AG10803 (cell line): Measurements from ENCODE around the gene FANCE.

Experiments
- DNase-seq: peaks from one replicate; pipeline ENCODE4 v3.0.0; 2010; ENCODE audit warnings: low read depth
- H3K4me3 ChIP-seq: 2 replicates; pipeline ENCODE4 v1.5.1; 2011; ENCODE audit warnings: mild to moderate bottlenecking, low read length, control low read depth
- TF ChIP-seq, protein P1 (sequence below): conservative IDR thresholded peaks from 2 replicates; pipeline ENCODE4 v1.5.1; 2011; ENCODE audit warnings: mild to moderate bottlenecking, low read length, control low read depth, inconsistent platforms

FANCE gene

DNA sequence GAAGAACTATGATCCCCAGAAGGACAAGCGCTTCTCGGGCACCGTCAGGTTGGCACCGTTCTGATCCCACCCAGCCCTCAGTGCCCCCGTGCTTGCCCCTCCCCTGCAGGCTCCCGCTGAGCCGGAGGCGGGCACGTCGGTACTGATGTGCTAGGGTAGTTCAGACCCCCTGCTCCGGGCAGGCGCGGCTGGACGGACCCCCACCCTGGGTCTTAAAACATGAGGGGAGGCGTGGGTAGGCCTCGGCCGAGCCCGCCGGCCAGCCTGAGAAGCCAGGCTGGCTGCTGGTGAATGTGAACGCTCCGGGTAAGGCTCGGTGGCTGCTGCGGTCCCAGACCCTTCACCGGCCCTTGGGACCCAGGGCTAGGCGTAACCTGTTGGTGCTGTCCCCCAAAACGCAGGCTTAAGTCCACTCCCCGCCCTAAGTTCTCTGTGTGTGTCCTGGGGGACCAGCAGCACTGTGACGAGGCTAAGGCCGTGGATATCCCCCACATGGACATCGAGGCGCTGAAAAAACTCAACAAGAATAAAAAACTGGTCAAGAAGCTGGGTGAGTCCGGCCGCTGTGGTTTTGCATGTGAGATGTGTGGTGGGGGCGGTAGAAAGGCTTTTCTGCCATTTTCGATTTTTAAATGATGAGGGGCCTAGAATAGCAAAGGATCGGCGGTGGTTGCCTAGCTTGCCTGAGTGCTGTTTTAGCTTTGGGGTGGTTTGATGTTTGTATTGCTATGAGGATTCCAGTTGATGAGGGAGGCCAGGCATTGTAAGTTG is 17.0 kb downstream of the FANCE start:
- TF ChIP-seq, protein P1, sequence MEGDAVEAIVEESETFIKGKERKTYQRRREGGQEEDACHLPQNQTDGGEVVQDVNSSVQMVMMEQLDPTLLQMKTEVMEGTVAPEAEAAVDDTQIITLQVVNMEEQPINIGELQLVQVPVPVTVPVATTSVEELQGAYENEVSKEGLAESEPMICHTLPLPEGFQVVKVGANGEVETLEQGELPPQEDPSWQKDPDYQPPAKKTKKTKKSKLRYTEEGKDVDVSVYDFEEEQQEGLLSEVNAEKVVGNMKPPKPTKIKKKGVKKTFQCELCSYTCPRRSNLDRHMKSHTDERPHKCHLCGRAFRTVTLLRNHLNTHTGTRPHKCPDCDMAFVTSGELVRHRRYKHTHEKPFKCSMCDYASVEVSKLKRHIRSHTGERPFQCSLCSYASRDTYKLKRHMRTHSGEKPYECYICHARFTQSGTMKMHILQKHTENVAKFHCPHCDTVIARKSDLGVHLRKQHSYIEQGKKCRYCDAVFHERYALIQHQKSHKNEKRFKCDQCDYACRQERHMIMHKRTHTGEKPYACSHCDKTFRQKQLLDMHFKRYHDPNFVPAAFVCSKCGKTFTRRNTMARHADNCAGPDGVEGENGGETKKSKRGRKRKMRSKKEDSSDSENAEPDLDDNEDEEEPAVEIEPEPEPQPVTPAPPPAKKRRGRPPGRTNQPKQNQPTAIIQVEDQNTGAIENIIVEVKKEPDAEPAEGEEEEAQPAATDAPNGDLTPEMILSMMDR, result no peak

DNA sequence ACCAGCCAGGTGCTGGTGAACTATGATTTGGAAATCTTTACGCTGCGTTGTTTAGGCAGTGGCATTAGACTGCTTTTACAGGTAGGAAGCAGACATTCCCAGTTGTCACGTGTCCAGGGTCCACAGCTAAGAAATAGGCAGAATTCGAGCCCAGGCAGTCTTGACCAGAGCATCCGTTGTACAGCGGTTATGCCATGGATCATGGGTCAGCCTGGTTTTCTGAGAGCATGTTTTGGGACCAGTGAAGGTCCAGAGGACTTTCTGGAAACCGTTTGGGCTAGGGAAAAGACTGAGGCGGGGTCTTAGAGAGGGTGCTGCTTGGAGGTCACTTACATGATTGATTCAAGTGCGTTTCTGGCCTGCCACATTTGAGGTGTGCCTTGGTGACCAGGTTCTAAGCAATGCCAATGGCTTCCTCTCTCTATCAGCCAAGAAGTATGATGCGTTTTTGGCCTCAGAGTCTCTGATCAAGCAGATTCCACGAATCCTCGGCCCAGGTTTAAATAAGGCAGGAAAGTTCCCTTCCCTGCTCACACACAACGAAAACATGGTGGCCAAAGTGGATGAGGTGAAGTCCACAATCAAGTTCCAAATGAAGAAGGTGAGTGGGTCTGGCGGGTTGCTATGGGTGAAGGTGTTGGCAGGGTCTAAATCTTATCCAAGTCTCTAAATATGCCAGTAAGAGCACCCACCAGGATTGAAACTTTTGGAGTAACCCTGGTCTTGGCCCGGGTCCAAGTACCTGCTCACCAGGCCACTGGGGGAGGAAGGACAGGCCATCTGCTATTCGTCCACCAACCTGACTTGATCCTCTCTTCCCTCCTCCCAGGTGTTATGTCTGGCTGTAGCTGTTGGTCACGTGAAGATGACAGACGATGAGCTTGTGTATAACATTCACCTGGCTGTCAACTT is 17.9 kb downstream of the FANCE start:
- peak overlapping the region; percentile 86 for H3K4me3 ChIP-seq
- no peak for DNase-seq
- TF ChIP-seq, protein P1, result no peak

More for the DNA sequence above, 17.0 kb downstream of the FANCE start:
- peak overlapping the region; percentile 86 for H3K4me3 ChIP-seq
- no peak for DNase-seq

DNA sequence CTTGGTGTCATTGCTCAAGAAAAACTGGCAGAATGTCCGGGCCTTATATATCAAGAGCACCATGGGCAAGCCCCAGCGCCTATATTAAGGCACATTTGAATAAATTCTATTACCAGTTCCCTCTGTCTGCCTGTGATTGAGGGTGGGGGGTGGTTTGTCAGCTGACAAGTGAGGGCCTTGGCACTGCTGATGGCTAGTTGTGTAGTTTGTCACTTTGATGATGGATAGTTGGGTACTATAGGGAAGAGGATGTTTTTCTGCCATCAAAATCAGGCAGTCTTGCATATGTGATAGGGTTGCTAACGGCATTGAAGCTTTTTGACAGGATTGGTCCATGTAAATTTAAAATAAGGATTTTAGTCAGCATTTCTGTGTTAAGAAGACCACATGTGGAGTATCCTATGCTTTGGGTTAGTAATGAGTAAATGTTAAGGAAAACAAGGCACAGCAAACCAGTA is 18.6 kb downstream of the FANCE start:
- TF ChIP-seq, protein P1, result no peak
- no peak for DNase-seq
- H3K4me3 ChIP-seq, result peak overlapping the region; percentile 23

DNA sequence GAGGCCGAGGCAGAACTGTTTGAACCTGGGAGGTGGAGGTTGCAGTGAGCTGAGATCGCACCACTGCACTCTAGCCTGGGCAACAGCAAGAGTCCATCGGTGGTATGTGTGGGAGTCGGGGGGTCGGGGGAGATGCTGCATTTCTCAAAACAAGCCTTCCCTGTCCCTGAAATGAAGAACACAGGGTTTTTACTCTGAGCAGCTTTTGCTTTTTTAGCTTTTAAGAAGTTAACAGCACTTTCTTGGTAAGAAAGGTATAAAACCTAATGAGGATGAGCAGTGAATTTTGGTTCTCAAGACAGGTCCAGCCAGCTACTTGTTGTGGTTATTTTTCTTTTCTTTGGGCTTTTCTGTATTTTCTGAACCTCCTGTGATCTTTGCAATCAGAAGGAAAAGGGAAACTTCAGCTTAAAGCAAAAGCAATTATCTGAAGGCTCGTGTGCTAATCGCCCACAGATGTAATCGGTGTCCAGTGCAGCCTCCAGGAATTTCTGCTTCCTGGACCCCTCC is 19.8 kb downstream of the FANCE start:
- DNase-seq, result no peak
- 0 out of 2 replicates have a peak overlapping the region, but pooled peaks have one; percentile 15 for H3K4me3 ChIP-seq
- TF ChIP-seq, protein P1, result no peak

DNA sequence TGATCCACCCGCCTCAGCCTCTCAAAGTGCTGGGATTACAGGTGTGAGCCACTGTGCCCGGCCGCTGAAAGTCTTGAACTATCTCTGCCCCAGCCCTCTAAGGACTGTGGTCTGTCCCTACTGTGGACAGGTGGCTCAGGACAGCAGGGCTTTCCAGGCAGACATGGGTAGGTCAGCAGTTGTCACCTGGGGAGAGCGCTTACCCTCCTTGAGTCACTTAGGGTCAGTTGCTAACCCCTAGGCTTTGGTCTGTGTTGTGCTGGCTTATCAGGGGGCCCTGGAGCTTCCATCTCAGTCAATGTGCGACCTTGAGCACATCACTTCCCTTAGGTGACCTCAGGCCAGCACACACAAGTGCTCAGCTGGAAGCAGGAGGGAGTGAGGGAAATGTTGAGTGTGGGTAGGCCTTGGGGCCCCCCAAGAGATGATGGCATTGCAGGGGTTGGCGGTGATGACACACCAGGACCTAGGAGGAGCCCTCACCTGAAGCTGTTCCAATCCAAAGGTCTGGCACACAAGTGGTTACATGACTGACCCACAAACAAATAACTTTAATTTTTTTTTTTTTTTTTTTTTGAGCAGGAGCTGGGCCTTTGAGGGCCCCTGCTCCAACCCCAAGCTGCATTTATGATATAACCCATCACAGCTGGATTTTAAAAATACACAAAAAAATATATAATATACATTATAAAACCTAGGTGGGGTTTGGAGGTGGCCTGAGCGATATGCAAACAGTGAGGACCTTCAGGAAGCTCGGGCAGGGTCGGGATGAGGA is 21.1 kb downstream of the FANCE start:
- DNase-seq, result no peak
- no peak overlapping the region for H3K4me3 ChIP-seq
- TF ChIP-seq, protein P1, result no peak

DNA sequence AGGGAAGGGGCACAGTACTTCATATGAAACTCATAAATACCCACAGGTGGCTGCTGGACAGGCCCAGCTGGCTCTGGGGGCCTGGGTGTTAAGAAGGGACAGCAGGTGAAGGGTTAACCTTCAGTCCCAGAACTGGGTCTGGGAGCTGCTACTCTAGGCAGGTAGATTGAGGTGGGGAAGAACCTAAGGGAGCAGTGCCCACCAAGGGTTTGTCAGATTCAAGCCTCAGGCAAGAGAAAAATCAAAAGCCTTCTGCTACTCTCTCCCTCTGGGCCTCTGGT is 21.7 kb downstream of the FANCE start:
- no peak for DNase-seq
- TF ChIP-seq, protein P1, result no peak
- H3K4me3 ChIP-seq, result no peak overlapping the region
